PFSK-1 (cell line): ENCODE measurements around the gene TMEM116.

Source experiments
- POLR2AphosphoS5 ChIP-seq: IDR thresholded peaks from 2 replicates; pipeline ENCODE4 v1.6.1; 2012; ENCODE audit warnings: low read depth, mild to moderate bottlenecking, control low read depth, low read length, moderate library complexity
- SIN3A ChIP-seq: IDR thresholded peaks from 2 replicates; pipeline ENCODE4 v1.6.1; 2012; ENCODE audit warnings: mild to moderate bottlenecking, low read length, moderate library complexity, borderline replicate concordance; ENCODE audit not compliant: insufficient read depth
- TF ChIP-seq, protein P1 (sequence below), 2 experiments: IDR thresholded peaks; 2 replicates each; pipeline versions ENCODE4 v1.6.1 to v1.8.0; 2011 to 2012; ENCODE audit warnings: low read depth in 2 of 2, low read length in 2 of 2, control low read depth in 1 of 2, inconsistent platforms in 1 of 2, mild to moderate bottlenecking in 1 of 2, moderate library complexity in 1 of 2; ENCODE audit not compliant: insufficient read depth in 1 of 2

DNA sequence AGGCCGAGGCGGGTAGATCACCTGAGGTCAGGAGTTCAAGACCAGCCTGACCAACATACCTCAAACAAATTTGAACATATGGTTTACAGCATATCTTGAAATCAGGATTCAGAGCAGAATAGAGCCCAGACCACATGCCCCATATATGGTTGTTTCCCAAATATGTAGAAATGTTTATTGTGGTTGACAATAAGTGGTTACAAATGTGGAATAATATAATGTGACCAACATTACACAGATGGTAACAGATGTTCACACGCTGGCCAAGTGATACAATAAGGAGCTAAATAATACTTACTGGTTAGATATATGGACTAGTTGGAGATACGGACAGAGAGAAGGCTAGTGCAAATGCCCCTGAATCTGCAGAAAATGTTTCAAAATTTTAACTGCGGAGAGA, 85.6 kb downstream of the TMEM116 start:
- TF ChIP-seq POLR2AphosphoS5 (no peak), SIN3A (no peak)
- TF ChIP-seq, protein P1, sequence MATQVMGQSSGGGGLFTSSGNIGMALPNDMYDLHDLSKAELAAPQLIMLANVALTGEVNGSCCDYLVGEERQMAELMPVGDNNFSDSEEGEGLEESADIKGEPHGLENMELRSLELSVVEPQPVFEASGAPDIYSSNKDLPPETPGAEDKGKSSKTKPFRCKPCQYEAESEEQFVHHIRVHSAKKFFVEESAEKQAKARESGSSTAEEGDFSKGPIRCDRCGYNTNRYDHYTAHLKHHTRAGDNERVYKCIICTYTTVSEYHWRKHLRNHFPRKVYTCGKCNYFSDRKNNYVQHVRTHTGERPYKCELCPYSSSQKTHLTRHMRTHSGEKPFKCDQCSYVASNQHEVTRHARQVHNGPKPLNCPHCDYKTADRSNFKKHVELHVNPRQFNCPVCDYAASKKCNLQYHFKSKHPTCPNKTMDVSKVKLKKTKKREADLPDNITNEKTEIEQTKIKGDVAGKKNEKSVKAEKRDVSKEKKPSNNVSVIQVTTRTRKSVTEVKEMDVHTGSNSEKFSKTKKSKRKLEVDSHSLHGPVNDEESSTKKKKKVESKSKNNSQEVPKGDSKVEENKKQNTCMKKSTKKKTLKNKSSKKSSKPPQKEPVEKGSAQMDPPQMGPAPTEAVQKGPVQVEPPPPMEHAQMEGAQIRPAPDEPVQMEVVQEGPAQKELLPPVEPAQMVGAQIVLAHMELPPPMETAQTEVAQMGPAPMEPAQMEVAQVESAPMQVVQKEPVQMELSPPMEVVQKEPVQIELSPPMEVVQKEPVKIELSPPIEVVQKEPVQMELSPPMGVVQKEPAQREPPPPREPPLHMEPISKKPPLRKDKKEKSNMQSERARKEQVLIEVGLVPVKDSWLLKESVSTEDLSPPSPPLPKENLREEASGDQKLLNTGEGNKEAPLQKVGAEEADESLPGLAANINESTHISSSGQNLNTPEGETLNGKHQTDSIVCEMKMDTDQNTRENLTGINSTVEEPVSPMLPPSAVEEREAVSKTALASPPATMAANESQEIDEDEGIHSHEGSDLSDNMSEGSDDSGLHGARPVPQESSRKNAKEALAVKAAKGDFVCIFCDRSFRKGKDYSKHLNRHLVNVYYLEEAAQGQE (IDR thresholded peaks at IDR 0.05; ENCODE audit: insufficient read depth in 1 of 2, low read depth in 2 of 2, low read length in 2 of 2), result no peak
